OCI-LY1 (cell line): ENCODE measurements around the gene CLSTN2.

ENCODE experiments used
- H2AFZ ChIP-seq: fragments of 200-600 bp; sonication (generic), shearing (Covaris generic); 2 replicates; pipeline ENCODE4 v1.6.0; 2014; ENCODE audit warnings: antibody characterized with exemption, mild to moderate bottlenecking, low read length
- H3F3A ChIP-seq: fragments of 200-600 bp; sonication (generic), shearing (Covaris generic); 2 replicates; pipeline ENCODE4 v1.6.0; 2014; ENCODE audit warnings: mild to moderate bottlenecking, antibody characterized with exemption, low read length, moderate library complexity; ENCODE audit not compliant: insufficient read depth
- H3K27ac ChIP-seq: fragments of 200-600 bp; sonication (generic); 2 replicates; pipeline ENCODE4 v1.5.1; 2014; ENCODE audit warnings: low read length, mixed run types, mild to moderate bottlenecking, low read depth; ENCODE audit not compliant: poor library complexity, severe bottlenecking
- H3K27me3 ChIP-seq: fragments of 200-600 bp; sonication (generic); 2 replicates; pipeline ENCODE4 v1.6.0; 2014; ENCODE audit warnings: antibody characterized with exemption, mild to moderate bottlenecking, low read length, moderate library complexity; ENCODE audit not compliant: insufficient read depth
- H3K36me3 ChIP-seq: fragments of 200-600 bp; sonication (generic); 2 replicates; pipeline ENCODE4 v1.6.1; 2014; ENCODE audit warnings: mild to moderate bottlenecking, antibody characterized with exemption, low read length, moderate library complexity, mixed read lengths; ENCODE audit not compliant: insufficient read depth
- H3K4me1 ChIP-seq: fragments of 200-600 bp; sonication (generic); 2 replicates; pipeline ENCODE4 v1.5.1; 2014; ENCODE audit warnings: mild to moderate bottlenecking, low read length, moderate library complexity; ENCODE audit not compliant: insufficient read depth, severe bottlenecking
- H3K4me2 ChIP-seq: fragments of 200-600 bp; sonication (generic), shearing (Covaris generic); 2 replicates; pipeline ENCODE4 v1.6.1; 2014; ENCODE audit warnings: low read length
- H3K4me3 ChIP-seq: fragments of 200-600 bp; sonication (generic); 2 replicates; pipeline ENCODE4 v1.5.1; 2014; ENCODE audit warnings: low read length, low read depth, mild to moderate bottlenecking, mixed read lengths; ENCODE audit not compliant: poor library complexity, severe bottlenecking
- H3K79me2 ChIP-seq: fragments of 200-600 bp; shearing (Covaris generic); 2 replicates; pipeline ENCODE4 v1.6.1; 2016; ENCODE audit warnings: mixed run types, low read length, mixed read lengths; ENCODE audit not compliant: insufficient read depth
- H3K9ac ChIP-seq: fragments of 200-600 bp; sonication (generic), shearing (Covaris generic); 2 replicates; pipeline ENCODE4 v1.6.1; 2014; ENCODE audit warnings: mild to moderate bottlenecking, low read length, mixed read lengths
- H3K9me2 ChIP-seq: fragments of 200-600 bp; sonication (generic), shearing (Covaris generic); 2 replicates; pipeline ENCODE4 v1.6.1; 2014; ENCODE audit warnings: low read depth, mild to moderate bottlenecking, low read length, mixed read lengths
- H3K9me3 ChIP-seq: fragments of 200-600 bp; shearing (Covaris generic); 2 replicates; pipeline ENCODE4 v1.6.1; 2014; ENCODE audit warnings: low read length, mixed read lengths
- H4K20me1 ChIP-seq: fragments of 200-600 bp; sonication (generic), shearing (Covaris generic); 2 replicates; pipeline ENCODE4 v1.6.0; 2016; ENCODE audit warnings: mild to moderate bottlenecking, low read length; ENCODE audit not compliant: insufficient read depth
- CTCF ChIP-seq: fragments of 200-600 bp; sonication (generic), shearing (Covaris generic); IDR thresholded peaks from 2 replicates; pipeline ENCODE4 v1.5.1; 2017; ENCODE audit warnings: mild to moderate bottlenecking, antibody characterized with exemption, low read length, moderate library complexity, mixed read lengths
- EZH2 ChIP-seq: fragments of 200-600 bp; sonication (generic), shearing (Covaris generic); IDR thresholded peaks from 2 replicates; pipeline ENCODE4 v1.8.0; 2017; ENCODE audit warnings: borderline replicate concordance, mixed run types, mild to moderate bottlenecking, antibody characterized with exemption, low read length, moderate library complexity, mixed read lengths

Gene CLSTN2

GRCh38 chr3:140505876-140506275 lies 570.9 kb downstream of the CLSTN2 start:
- no peak overlapping the region for H3K4me3 ChIP-seq
- H3K4me1 ChIP-seq: no peaks in the 10 kb centered on the region
- no peak overlapping the region for H2AFZ ChIP-seq
- H3K9ac ChIP-seq: no peak overlapping the region
- no peaks in the 10 kb centered on the region for H3F3A ChIP-seq
- H3K4me2 ChIP-seq: no peak overlapping the region
- no peaks in the 10 kb centered on the region for H3K27me3 ChIP-seq
- no peak overlapping the region for H3K27ac ChIP-seq
- no peaks in the 10 kb centered on the region for H3K36me3 ChIP-seq
- no peaks in the 10 kb centered on the region for H4K20me1 ChIP-seq
- H3K9me3 ChIP-seq: no peaks in the 10 kb centered on the region
- H3K79me2 ChIP-seq: no peaks in the 10 kb centered on the region
- no peaks in the 10 kb centered on the region for H3K9me2 ChIP-seq
- TF ChIP-seq CTCF (no peak), EZH2 (no peak)

GRCh38 chr3:140508550-140508949 lies 573.6 kb downstream of the CLSTN2 start:
- Histone ChIP-seq H3K4me1 (no peaks in the 10 kb centered on the region), H3K4me3 (no peak overlapping the region), H3K9me3 (no peaks in the 10 kb centered on the region), H3K36me3 (no peaks in the 10 kb centered on the region), H3K27me3 (no peaks in the 10 kb centered on the region), H3K4me2 (no peak overlapping the region), H2AFZ (no peak overlapping the region), H4K20me1 (no peaks in the 10 kb centered on the region), H3F3A (no peaks in the 10 kb centered on the region), H3K27ac (no peak overlapping the region), H3K9ac (no peak overlapping the region), H3K79me2 (no peaks in the 10 kb centered on the region), H3K9me2 (no peaks in the 10 kb centered on the region)
- TF ChIP-seq CTCF: no peak
- TF ChIP-seq EZH2: no peak

GRCh38 chr3:140509534-140509933 lies 574.5 kb downstream of the CLSTN2 start:
- Histone ChIP-seq H2AFZ (no peak overlapping the region), H3K36me3 (no peaks in the 10 kb centered on the region), H3K9me3 (no peaks in the 10 kb centered on the region), H3K4me2 (no peak overlapping the region), H3K27ac (no peak overlapping the region), H3K4me1 (no peaks in the 10 kb centered on the region), H4K20me1 (no peaks in the 10 kb centered on the region), H3K27me3 (no peaks in the 10 kb centered on the region), H3F3A (no peaks in the 10 kb centered on the region), H3K4me3 (no peak overlapping the region), H3K9me2 (no peaks in the 10 kb centered on the region), H3K9ac (no peak overlapping the region), H3K79me2 (no peaks in the 10 kb centered on the region)
- TF ChIP-seq EZH2 (no peak), CTCF (no peak)
